Mesenchymal stem cell (in vitro differentiated cells and primary cell): ENCODE data around the gene TMEM244. TPM values are rescaled to one million over a fixed set of nuclear protein-coding genes. Genes with fewer than 3 reads are reported as not detected.

Experiments
- DNase-seq: peaks from one replicate; pipeline ENCODE4 v3.0.0-alpha.2; 2013
- H2AFZ ChIP-seq: one replicate; pipeline ENCODE4 v1.6.1; 2013; ENCODE audit warnings: low read depth, mild to moderate bottlenecking, control low read depth, inconsistent platforms, low read length, moderate library complexity
- H2AK5ac ChIP-seq: 2 replicates; pipeline ENCODE4 v1.6.1; 2013; ENCODE audit warnings: low read length, moderate library complexity, mild to moderate bottlenecking, inconsistent platforms; ENCODE audit not compliant: severe bottlenecking
- H2BK120ac ChIP-seq: one replicate; pipeline ENCODE4 v1.6.1; 2013; ENCODE audit warnings: low read depth, mild to moderate bottlenecking, inconsistent platforms, low read length, moderate library complexity
- H2BK12ac ChIP-seq, 2 experiments: one replicate each; pipeline ENCODE4 v1.6.1; 2013; ENCODE audit warnings: inconsistent platforms in 2 of 2, low read length in 2 of 2, mild to moderate bottlenecking in 2 of 2, moderate library complexity in 2 of 2, control low read depth in 1 of 2
- H2BK15ac ChIP-seq: one replicate; pipeline ENCODE4 v1.6.1; 2013; ENCODE audit warnings: mild to moderate bottlenecking, low read depth, inconsistent platforms; ENCODE audit not compliant: poor library complexity, severe bottlenecking
- H2BK5ac ChIP-seq: 2 replicates; pipeline ENCODE4 v1.6.1; 2013; ENCODE audit warnings: low read depth, mild to moderate bottlenecking, low read length, control low read depth, inconsistent platforms; ENCODE audit not compliant: poor library complexity, severe bottlenecking
- H3K14ac ChIP-seq, 2 experiments: one replicate each; pipeline ENCODE4 v1.6.1; 2013; ENCODE audit warnings: inconsistent platforms in 2 of 2, low read length in 2 of 2, control low read depth in 1 of 2, mild to moderate bottlenecking in 1 of 2, moderate library complexity in 1 of 2
- H3K18ac ChIP-seq, 2 experiments: one replicate each; pipeline ENCODE4 v1.6.1; 2013; ENCODE audit warnings: inconsistent platforms in 2 of 2, low read length in 2 of 2, control low read depth in 1 of 2, low read depth in 1 of 2, mild to moderate bottlenecking in 1 of 2
- H3K23ac ChIP-seq, 2 experiments: one replicate each; pipeline ENCODE4 v1.6.1; 2013; ENCODE audit warnings: inconsistent platforms in 2 of 2, low read length in 2 of 2, mild to moderate bottlenecking in 2 of 2, moderate library complexity in 2 of 2, control low read depth in 1 of 2
- H3K27ac ChIP-seq: 2 replicates; pipeline ENCODE4 v1.5.1; 2013; ENCODE audit warnings: mild to moderate bottlenecking, moderate library complexity, low read length, control low read depth, inconsistent platforms; ENCODE audit not compliant: poor library complexity, severe bottlenecking
- H3K27me3 ChIP-seq, 2 experiments: 2 replicates each; pipeline versions ENCODE4 v1.6.1 to v1.7.0; 2013; ENCODE audit warnings: low read length in 2 of 2, mild to moderate bottlenecking in 2 of 2, moderate library complexity in 2 of 2, control low read depth in 1 of 2, inconsistent platforms in 1 of 2; ENCODE audit not compliant: control insufficient read depth in 1 of 2, insufficient read depth in 1 of 2
- H3K36me3 ChIP-seq, 2 experiments: 2 replicates each; pipeline versions ENCODE4 v1.6.1 to v1.7.0; 2013; ENCODE audit warnings: low read length in 2 of 2, control low read depth in 1 of 2, inconsistent platforms in 1 of 2, low read depth in 1 of 2, mild to moderate bottlenecking in 1 of 2; ENCODE audit not compliant: insufficient read depth in 2 of 2, control insufficient read depth in 1 of 2
- H3K4ac ChIP-seq, 2 experiments: one replicate each; pipeline ENCODE4 v1.6.1; 2013; ENCODE audit warnings: inconsistent platforms in 2 of 2, low read length in 2 of 2, mild to moderate bottlenecking in 2 of 2, moderate library complexity in 2 of 2, control low read depth in 1 of 2, low read depth in 1 of 2
- H3K4me1 ChIP-seq: 2 replicates; pipeline ENCODE4 v1.6.1; 2013; ENCODE audit warnings: low read depth, low read length, control low read depth; ENCODE audit not compliant: control insufficient read depth, insufficient read depth
- H3K4me2 ChIP-seq: 2 replicates; pipeline ENCODE4 v1.6.1; 2013; ENCODE audit warnings: low read length, mild to moderate bottlenecking, inconsistent platforms; ENCODE audit not compliant: poor library complexity, severe bottlenecking
- H3K4me3 ChIP-seq, 2 experiments: 2 replicates each; pipeline versions ENCODE4 v1.5.1 to v1.7.0; 2013; ENCODE audit warnings: low read length in 2 of 2, mild to moderate bottlenecking in 2 of 2, control low read depth in 1 of 2, low read depth in 1 of 2; ENCODE audit not compliant: insufficient read depth in 1 of 2
- H3K79me1 ChIP-seq: replicated peaks from 2 replicates; pipeline ENCODE4 v1.6.1; 2013; ENCODE audit warnings: mild to moderate bottlenecking, control low read depth, low read length, inconsistent platforms; ENCODE audit not compliant: poor library complexity, severe bottlenecking
- H3K9ac ChIP-seq: 2 replicates; pipeline ENCODE4 v1.7.0; 2013; ENCODE audit warnings: mild to moderate bottlenecking, low read length, moderate library complexity
- H3K9me3 ChIP-seq: 2 replicates; pipeline ENCODE4 v1.7.0; 2013; ENCODE audit warnings: mild to moderate bottlenecking, low read length; ENCODE audit not compliant: control insufficient read depth
- H4K8ac ChIP-seq: one replicate; pipeline ENCODE4 v1.6.1; 2013; ENCODE audit warnings: inconsistent platforms, mild to moderate bottlenecking, low read length, moderate library complexity
- H4K91ac ChIP-seq: one replicate; pipeline ENCODE4 v1.6.1; 2013; ENCODE audit warnings: mild to moderate bottlenecking, low read length, inconsistent platforms
- WGBS: methylation state at CpG from one replicate; pipeline ENCODE4 v1.1.7; 2013; ENCODE audit warnings: mixed read lengths; 5-methylcytosine and 5-hydroxymethylcytosine counted together
- small RNA-seq: library from polyadenylated mRNA; stranded (forward); fragments of <200 nt; extraction: miRNeasy Mini kit (QIAGEN cat#:217004); gene quantifications from one replicate; pipeline ENCODE3, GENCODE V24; 2013; ENCODE audit warnings: low read depth

Gene TMEM244

GRCh38 chr6:129785047-129785755 is 75.9 kb downstream of the TMEM244 start:
- Histone ChIP-seq H2AK5ac (no peak overlapping the region), H3K27ac (no peak overlapping the region), H2BK15ac (no peak overlapping the region), H3K79me1 (no peaks in the 10 kb centered on the region), H3K18ac (no peak overlapping the region), H4K8ac (no peak overlapping the region), H3K36me3 (no peaks in the 10 kb centered on the region), H3K9ac (no peak overlapping the region), H4K91ac (no peak overlapping the region), H3K9me3 (no peaks in the 10 kb centered on the region), H3K23ac (no peak overlapping the region), H3K4ac (no peak overlapping the region), H3K14ac (no peak overlapping the region), H3K4me3 (no peak overlapping the region), H2AFZ (no peak overlapping the region), H3K27me3 (no peaks in the 10 kb centered on the region), H2BK12ac (no peak overlapping the region), H3K4me1 (peaks cover 1% of the 10 kb centered on the region), H2BK120ac (no peak overlapping the region), H2BK5ac (no peak overlapping the region), H3K4me2 (no peak overlapping the region)
- WGBS: 95% methylated on average over 3 of the region's 4 CpGs
- no peak for DNase-seq

Small RNAs within 50 kb of the gene (small RNA-seq; reads per million reads assigned to genes)
- not detected for gene AL451046.2
